HG03575 (cell line): Measurements from ENCODE around the gene IVD.

ENCODE experiments used
- ATAC-seq: cut with Tn5 transposase; IDR thresholded peaks from one replicate; pipeline ENCODE4 v1.9.1; 2021; ENCODE audit not compliant: unreplicated experiment, insufficient number of reproducible peaks, low FRiP score; ENCODE audit errors: extremely low read depth

IVD gene

DNA sequence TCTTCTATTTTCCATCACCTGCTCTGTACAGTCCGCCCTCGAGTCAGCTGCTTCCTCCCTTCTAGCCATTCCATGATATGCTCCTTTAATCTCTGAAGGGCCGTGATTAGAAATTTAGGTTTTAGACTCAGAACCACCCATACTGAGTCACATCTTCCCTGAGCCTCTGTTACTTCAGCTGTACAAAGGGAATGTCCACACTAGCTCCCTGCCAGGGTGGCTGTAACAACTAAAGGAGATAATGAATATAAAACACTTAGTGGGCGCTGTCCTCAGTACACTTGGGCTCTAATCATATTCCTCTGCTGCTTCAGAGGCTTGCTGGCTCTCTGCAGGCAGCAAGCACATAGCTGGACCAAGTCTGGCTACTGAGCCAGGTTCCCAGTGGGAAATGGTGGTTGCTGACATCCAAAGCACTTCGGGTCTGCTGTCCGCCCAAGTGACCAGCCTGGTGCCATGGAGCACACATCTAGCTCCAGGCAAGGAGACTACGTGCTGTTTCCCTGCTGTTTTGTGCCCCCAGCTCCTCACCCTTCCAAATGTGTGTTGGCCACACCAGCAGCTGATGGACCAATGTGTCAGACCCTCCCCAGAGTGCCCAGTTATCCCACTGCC, 64.3 kb downstream of the IVD start:
- ATAC-seq, result no peak

DNA sequence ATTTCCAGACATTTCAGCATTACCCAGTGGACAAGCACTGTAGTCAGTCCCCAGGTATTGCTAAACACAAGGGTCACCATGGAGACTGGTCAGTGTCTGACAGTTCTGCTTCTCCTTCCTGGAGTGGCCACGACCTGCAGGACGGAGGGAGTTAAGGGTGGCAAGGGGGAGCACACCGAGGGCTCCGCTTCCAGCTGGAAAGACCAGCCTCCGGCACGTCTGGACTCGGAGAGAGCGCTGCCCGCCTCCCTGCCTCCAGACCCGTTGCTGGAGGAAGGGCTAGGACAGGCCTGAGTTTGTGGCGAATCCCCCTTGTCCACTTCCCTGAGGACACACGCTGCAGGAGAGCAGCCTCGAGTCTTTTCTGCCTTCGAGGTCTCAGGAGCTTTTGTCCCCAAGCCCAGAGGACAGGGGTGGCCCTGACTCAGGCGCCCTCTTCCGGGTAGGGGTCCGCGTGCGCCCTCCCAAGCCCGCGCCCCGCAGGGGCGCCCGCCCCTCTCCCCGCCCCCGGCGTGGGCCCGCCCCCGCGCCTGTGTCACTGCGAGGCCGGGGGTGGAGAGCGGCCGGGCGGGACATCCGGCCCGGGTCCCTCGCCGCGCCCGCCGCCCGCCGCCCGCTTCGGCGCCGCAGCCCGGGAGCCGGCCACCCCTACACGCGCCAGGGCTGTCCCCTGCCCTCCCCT, 65.0 kb downstream of the IVD start, which contains the start of gene CHST14:
CHST14 (plus strand) TSS at position 562 of the 682 bp plus-strand sequence. CDS start 230 bp downstream, outside the sequence.
- no peak for ATAC-seq
